SK-N-MC (cell line): Measurements from ENCODE around the gene IFNL4.
"Not testable (repeated sequence)": the region's sequence is repeated elsewhere in the genome, so short reads cannot be mapped to it uniquely, and the experiment has no call there.

Experiments used
- DNase-seq: peaks from one replicate; pipeline ENCODE4 v3.0.0-alpha.2; 2011; ENCODE audit warnings: low read depth, low spot score
- H3K27ac ChIP-seq: fragments of 200-600 bp; sonication (generic); 2 replicates; pipeline ENCODE4 v1.5.1; 2016; ENCODE audit warnings: mixed run types
- H3K36me3 ChIP-seq: fragments of 200-600 bp; sonication (generic); 2 replicates; pipeline ENCODE4 v1.6.1; 2017; ENCODE audit warnings: antibody characterized with exemption, low read length, mixed read lengths; ENCODE audit not compliant: insufficient read depth
- H3K4me3 ChIP-seq: fragments of 200-600 bp; sonication (generic); 2 replicates; pipeline ENCODE4 v1.5.1; 2016
- H3K9ac ChIP-seq: fragments of 200-600 bp; sonication (generic); 2 replicates; pipeline ENCODE4 v1.8.0; 2017; ENCODE audit warnings: mixed run types, mixed read lengths; ENCODE audit not compliant: insufficient read length
- H3K9me3 ChIP-seq: fragments of 200-600 bp; sonication (generic); 2 replicates; pipeline ENCODE4 v1.6.1; 2017; ENCODE audit warnings: low read depth, mild to moderate bottlenecking, antibody characterized with exemption, low read length, moderate library complexity, mixed read lengths
- EZH2 ChIP-seq: fragments of 200-600 bp; sonication (generic); IDR thresholded peaks from one replicate; pipeline ENCODE4 v1.6.1; 2017; ENCODE audit warnings: antibody characterized with exemption
- FOXP2 ChIP-seq: optimal IDR thresholded peaks from 2 replicates; pipeline ENCODE3; 2011; ENCODE audit warnings: mild to moderate bottlenecking, moderate library complexity; ENCODE audit not compliant: insufficient read depth; ENCODE audit errors: extremely low read length, control extremely low read depth
- POLR2AphosphoS5 ChIP-seq: IDR thresholded peaks from 2 replicates; pipeline ENCODE4 v1.6.1; 2012; ENCODE audit warnings: mild to moderate bottlenecking, low read depth, low read length, borderline replicate concordance

IFNL4 gene

DNA sequence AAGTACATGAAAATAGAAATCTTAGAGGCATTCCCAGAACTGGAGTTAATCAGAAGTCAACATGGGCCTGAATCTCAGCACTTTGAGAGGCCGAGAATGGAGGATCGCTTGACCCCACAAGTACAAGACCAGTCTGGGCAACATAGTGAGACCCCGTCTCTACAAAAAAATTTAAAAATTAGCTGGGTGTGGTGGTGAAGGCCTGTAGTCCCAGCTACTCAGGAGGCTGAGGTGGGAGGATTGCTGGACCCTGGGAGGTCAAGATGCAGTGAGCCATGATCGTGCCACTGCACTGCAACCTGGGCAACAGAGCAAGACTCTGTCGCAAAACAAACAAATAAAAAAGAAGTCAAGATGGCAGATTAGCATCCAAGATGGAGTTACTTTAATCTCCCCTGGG lies 28.1 kb upstream of the IFNL4 start:
- no peak overlapping the region for H3K9ac ChIP-seq
- DNase-seq: no peak
- no peak overlapping the region for H3K4me3 ChIP-seq
- H3K36me3 ChIP-seq: no peaks in the 10 kb centered on the region
- H3K27ac ChIP-seq: no peak overlapping the region
- H3K9me3 ChIP-seq: no peaks in the 10 kb centered on the region
- TF ChIP-seq EZH2 (no peak), FOXP2 (no peak), POLR2AphosphoS5 (no peak)

DNA sequence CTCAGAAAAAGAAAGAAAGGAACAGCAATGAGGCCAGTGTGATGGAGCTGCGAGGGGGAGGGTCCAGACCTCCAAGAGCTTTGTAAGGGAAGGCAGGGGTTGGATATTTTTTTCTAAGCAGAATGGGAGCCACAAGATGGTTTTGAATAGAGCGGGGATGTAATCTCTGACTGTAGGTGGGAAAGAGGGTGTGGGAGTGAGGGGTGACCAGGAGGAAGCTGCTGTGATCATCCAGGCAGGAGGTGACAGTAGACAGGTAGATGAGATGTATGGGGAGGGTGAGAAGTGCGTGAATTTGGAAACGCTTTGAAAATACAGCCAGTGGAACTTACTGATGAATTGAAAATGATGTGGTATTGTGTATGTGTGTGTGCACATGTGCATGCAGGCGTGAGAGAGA lies 26.9 kb upstream of the IFNL4 start:
- Histone ChIP-seq H3K9ac (no peak overlapping the region), H3K9me3 (no peaks in the 10 kb centered on the region), H3K36me3 (no peaks in the 10 kb centered on the region), H3K4me3 (no peak overlapping the region), H3K27ac (no peak overlapping the region)
- TF ChIP-seq POLR2AphosphoS5 (no peak), EZH2 (no peak), FOXP2 (no peak)
- no peak for DNase-seq

GRCh38 chr19:39273859-39274258 lies 25.2 kb upstream of the IFNL4 start:
- not testable (repeated sequence) for DNase-seq, H3K4me3 ChIP-seq, H3K36me3 ChIP-seq, H3K9ac ChIP-seq, H3K27ac ChIP-seq, H3K9me3 ChIP-seq

DNA sequence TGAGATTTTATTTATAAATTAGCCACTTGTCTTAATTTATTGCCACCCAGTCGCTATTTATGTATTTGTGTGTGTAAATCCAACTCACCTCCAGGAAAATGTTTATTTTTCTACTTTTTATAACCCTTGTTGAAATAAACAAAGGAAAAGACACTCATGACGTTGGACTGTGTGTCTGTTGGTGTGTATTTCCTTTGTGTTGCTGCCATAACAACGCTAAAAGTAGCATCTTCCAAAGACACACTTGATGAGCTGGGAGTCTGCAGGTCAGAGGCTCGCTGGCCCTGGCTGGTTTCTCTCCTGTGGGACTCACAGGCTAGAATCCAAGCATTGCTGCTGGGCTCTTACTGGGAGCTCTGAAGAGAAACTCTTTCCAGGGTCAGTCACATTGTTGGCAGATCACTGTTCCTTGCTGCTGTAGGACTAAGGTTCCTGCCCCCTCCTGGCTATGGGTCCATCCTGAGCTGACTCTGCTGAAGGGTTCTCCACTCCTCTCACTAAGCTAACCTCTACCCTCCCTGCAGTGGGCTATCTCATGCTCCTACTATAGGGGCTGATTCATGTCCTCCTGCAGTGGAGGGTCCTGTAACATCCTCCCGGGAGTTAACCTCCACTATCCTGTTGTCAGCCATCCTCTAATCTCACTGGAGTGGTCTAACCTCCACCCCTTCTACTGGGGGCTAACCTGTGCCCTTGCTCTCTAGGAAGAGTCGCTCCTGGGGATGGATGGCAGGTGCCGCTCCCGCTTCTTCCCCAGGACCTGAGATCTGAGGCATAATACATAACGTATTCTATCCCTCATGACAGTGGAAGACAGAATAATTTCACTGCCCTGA lies 21.6 kb upstream of the IFNL4 start:
- H3K27ac ChIP-seq: no peak overlapping the region
- no peak overlapping the region for H3K4me3 ChIP-seq
- no peak overlapping the region for H3K9ac ChIP-seq
- H3K36me3 ChIP-seq: no peaks in the 10 kb centered on the region
- H3K9me3 ChIP-seq: no peaks in the 10 kb centered on the region
- DNase-seq: no peak
- TF ChIP-seq POLR2AphosphoS5: no peak
- no peak for TF ChIP-seq FOXP2
- TF ChIP-seq EZH2: no peak

DNA sequence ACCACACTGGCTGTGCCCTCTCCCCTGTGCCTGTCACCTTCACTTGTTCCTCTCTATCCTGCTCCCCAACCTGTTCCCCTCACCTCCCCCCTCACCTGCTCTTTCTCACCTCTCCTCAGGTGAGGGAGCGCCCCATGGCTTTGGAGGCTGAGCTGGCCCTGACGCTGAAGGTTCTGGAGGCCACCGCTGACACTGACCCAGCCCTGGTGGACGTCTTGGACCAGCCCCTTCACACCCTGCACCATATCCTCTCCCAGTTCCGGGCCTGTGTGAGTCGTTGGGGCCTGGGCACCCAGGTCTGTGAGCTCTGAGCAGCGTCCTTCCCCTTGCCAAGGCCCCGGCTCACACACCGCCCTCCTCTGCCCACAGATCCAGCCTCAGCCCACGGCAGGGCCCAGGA lies 20.7 kb upstream of the IFNL4 start:
- H3K9me3 ChIP-seq, H3K27ac ChIP-seq, DNase-seq, H3K36me3 ChIP-seq, H3K9ac ChIP-seq, H3K4me3 ChIP-seq: not testable (repeated sequence)

- not testable (repeated sequence) for H3K4me3 ChIP-seq, H3K9ac ChIP-seq, H3K36me3 ChIP-seq, DNase-seq, H3K27ac ChIP-seq, H3K9me3 ChIP-seq
These were observed 20.0 kb upstream of the IFNL4 start for GRCh38 chr19:39268531-39269223.

- not testable (repeated sequence) for H3K9me3 ChIP-seq, H3K36me3 ChIP-seq
These were observed 19.4 kb upstream of the IFNL4 start, which contains the start of gene IFNL2 for GRCh38 chr19:39268085-39268484. Gene IFNL2 (plus strand): TSS chr19:39268396. CDS start chr19:39268569, 173 bp downstream.

GRCh38 chr19:39265321-39265916 lies 16.8 kb upstream of the IFNL4 start:
- Histone ChIP-seq H3K4me3 (no peak overlapping the region), H3K36me3 (no peaks in the 10 kb centered on the region), H3K27ac (no peak overlapping the region), H3K9ac (no peak overlapping the region), H3K9me3 (no peaks in the 10 kb centered on the region)
- no peak for DNase-seq
- TF ChIP-seq POLR2AphosphoS5: no peak
- TF ChIP-seq EZH2: no peak
- TF ChIP-seq FOXP2: no peak

More at GRCh38 chr19:39268085-39268484, 19.4 kb upstream of the IFNL4 start, which contains the start of gene IFNL2:
- not testable (repeated sequence) for H3K9ac ChIP-seq, DNase-seq, H3K4me3 ChIP-seq, H3K27ac ChIP-seq
